Transverse colon (tissue), 4 donors: ENCODE data around the gene WWOX. TPM values are rescaled to one million over a fixed set of nuclear protein-coding genes. Genes with fewer than 3 reads are reported as not detected.

Experiments used
- DNase-seq: peaks from one replicate; pipeline ENCODE4 v3.0.0-alpha.2; 2019
- H3K27ac ChIP-seq, 4 donors: fragments of 200-600 bp; sonication (generic); 2 replicates each; pipeline ENCODE4 v1.5.1; 2016 to 2018; ENCODE audit warnings: inconsistent platforms in 4 of 4
- H3K27me3 ChIP-seq: fragments of 200-600 bp; sonication (generic); 2 replicates; pipeline ENCODE4 v1.5.1; 2017; ENCODE audit warnings: inconsistent platforms
- H3K36me3 ChIP-seq, 4 donors: fragments of 200-600 bp; sonication (generic); 2 replicates each; pipeline ENCODE4 v1.5.1; 2017 to 2019; ENCODE audit warnings: inconsistent platforms in 4 of 4
- H3K4me1 ChIP-seq, 4 donors: fragments of 200-600 bp; sonication (generic); 2 replicates each; pipeline ENCODE4 v1.5.1; 2017 to 2020; ENCODE audit warnings: inconsistent platforms in 4 of 4
- H3K4me3 ChIP-seq, 4 donors: fragments of 200-600 bp; sonication (generic); 1 replicate in 1 of 4; 2 replicates in 3 of 4; pipeline versions ENCODE4 v1.5.1 to v1.6.1; 2017 to 2019; ENCODE audit warnings: inconsistent platforms in 4 of 4
- H3K9me3 ChIP-seq, 2 donors: fragments of 200-600 bp; sonication (generic); 2 replicates each; pipeline ENCODE4 v1.5.1; 2017 to 2019; ENCODE audit warnings: inconsistent platforms in 2 of 2
- CTCF ChIP-seq, 5 experiments: fragments of 200-600 bp in 3 of 5; fragments of 450-650 bp in 2 of 5; sonication (generic) in 3 of 5; IDR thresholded peaks; 1 replicate in 2 of 5; 2 replicates in 3 of 5; pipeline ENCODE4 v1.5.1; 2016 to 2017; ENCODE audit warnings: antibody characterized with exemption in 5 of 5, inconsistent platforms in 3 of 5, mild to moderate bottlenecking in 2 of 5, moderate library complexity in 1 of 5
- EP300 ChIP-seq: sonication (generic); formaldehyde crosslinking; IDR thresholded peaks from one replicate; pipeline ENCODE4 v1.6.1; 2017; ENCODE audit warnings: antibody characterized with exemption, low read depth
- POLR2A ChIP-seq: fragments of 450-650 bp; IDR thresholded peaks from one replicate; pipeline ENCODE4 v1.6.1; 2016; ENCODE audit warnings: antibody characterized with exemption, mild to moderate bottlenecking, moderate library complexity
- POLR2AphosphoS5 ChIP-seq, 3 donors: sonication (generic); formaldehyde crosslinking; IDR thresholded peaks; one replicate each; pipeline ENCODE4 v1.6.1; 2016; ENCODE audit warnings: antibody characterized with exemption in 3 of 3
- WGBS, 2 donors: methylation state at CpG; one replicate each; pipeline ENCODE4 v1.1.5; 2018; ENCODE audit warnings: low coverage in 1 of 2; 5-methylcytosine and 5-hydroxymethylcytosine counted together
- in situ Hi-C, 4 donors: fragments of 200-750 bp; cut with MboI; loops; one replicate each; pipeline versions ENCODE4 v1.15.0 to v1.15.1; 2017; ENCODE audit warnings: low sequenced_read_pairs in 3 of 4, low pct_ligation_motif_present in 1 of 4, low pct_unique_long_range_greater_than_20kb in 1 of 4
- intact Hi-C: fragments of 100-400 bp; cut with DNase I; formaldehyde crosslinking; loops from one replicate; pipeline ENCODE4 v1.15.1; 2023; ENCODE audit warnings: low total_unique reads
- total RNA-seq, 4 donors: library from RNA; depleted of rRNA; stranded (reverse); fragments of >200 nt; gene quantifications; one replicate each; pipeline ENCODE4 v1.1.0, GENCODE V29; 2016

The WWOX gene
- total RNA-seq, 4 donors from 2014 or later = 11.2 to 53.8 (median 24.8) TPM

DNA sequence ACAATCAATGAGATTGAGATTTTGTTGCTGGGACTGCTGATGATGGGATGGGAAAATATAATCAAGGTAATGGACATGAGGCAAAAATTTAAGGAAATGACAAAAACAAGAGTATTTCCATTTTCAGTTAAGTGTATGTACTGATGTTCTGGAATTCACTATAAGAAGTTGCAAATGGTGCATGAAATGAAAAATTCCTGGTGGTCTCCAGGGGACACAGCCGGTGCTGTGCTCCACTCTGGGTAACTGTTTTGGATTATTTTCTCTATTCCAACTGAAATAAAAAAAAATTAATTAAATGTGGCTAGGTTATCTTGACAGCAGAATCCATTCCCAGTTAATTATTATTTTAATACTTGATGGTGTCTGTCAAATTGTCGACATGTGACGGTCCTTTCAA is 305.6 kb downstream of the WWOX start:
- Histone ChIP-seq H3K27me3 (no peaks in the 10 kb centered on the region), H3K36me3 (no peaks in the 10 kb centered on the region), H3K9me3 (no peaks in the 10 kb centered on the region), H3K4me1 (no peaks in the 10 kb centered on the region), H3K4me3 (no peak overlapping the region), H3K27ac (no peak overlapping the region)
- no peak for DNase-seq
- in situ Hi-C loops = no loop called here
- 97 to 100% methylated on average over 1 to 3 of the region's 3 CpGs for whole genome bisulfite sequencing, 2 donors
- intact Hi-C loops = no loop called here
- TF ChIP-seq EP300 (no peak), POLR2A (no peak), POLR2AphosphoS5 (IDR thresholded peaks at IDR 0.05) (no peak), CTCF (IDR thresholded peaks at IDR 0.05) (no peak)

- TF ChIP-seq POLR2A (no peak), CTCF (IDR thresholded peaks at IDR 0.05) (no peak), EP300 (no peak), POLR2AphosphoS5 (IDR thresholded peaks at IDR 0.05) (no peak)
- no peak overlapping the region for H3K27ac ChIP-seq
- no peaks in the 10 kb centered on the region for H3K27me3 ChIP-seq
- H3K36me3 ChIP-seq = no peaks in the 10 kb centered on the region
- intact Hi-C loops (no loop called here), in situ Hi-C loops (no loop called here)
- H3K4me3 ChIP-seq = no peak overlapping the region
- H3K9me3 ChIP-seq = no peaks in the 10 kb centered on the region
- no peaks in the 10 kb centered on the region for H3K4me1 ChIP-seq
- DNase-seq = no peak
- 94% methylated on average over 7 of the region's 7 CpGs for WGBS, 2 donors
Observed at GRCh38 chr16:78405833-78406232, 306.4 kb downstream of the WWOX start.

DNA sequence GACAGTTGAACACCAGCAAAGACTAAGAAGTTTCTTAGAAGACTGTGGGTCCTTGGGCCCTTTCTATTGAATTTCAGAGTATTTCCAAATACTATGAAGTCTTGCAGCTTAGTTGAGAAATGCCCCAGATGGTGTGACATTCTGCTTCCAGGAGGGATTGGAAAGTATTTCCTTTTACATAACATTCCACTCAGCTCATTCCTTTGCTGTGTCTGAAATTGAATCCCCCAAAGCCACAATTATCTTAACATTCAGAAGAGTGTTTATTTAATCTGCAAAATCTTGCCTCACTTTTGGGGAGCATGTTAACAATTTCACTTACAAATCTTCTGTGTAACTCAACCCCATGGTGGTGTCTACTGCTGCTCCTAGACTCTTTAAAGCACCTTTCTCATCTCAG is 307.7 kb downstream of the WWOX start:
- intact Hi-C loops (no loop called here), in situ Hi-C loops (no loop called here)
- H3K4me1 ChIP-seq = no peaks in the 10 kb centered on the region
- no peaks in the 10 kb centered on the region for H3K27me3 ChIP-seq
- no peak overlapping the region for H3K4me3 ChIP-seq
- no peaks in the 10 kb centered on the region for H3K36me3 ChIP-seq
- H3K9me3 ChIP-seq = no peaks in the 10 kb centered on the region
- H3K27ac ChIP-seq = peak overlapping the region in 1 of 4 donors; percentile 10
- TF ChIP-seq EP300 (no peak), POLR2AphosphoS5 (IDR thresholded peaks at IDR 0.05) (peak in 2 of 3 donors; percentile 35 to 55)
- DNase-seq = no peak

GRCh38 chr16:78413651-78414050 is 314.2 kb downstream of the WWOX start:
- in situ Hi-C loops = no loop called here
- Histone ChIP-seq H3K4me3 (no peak overlapping the region), H3K27me3 (no peaks in the 10 kb centered on the region), H3K9me3 (no peaks in the 10 kb centered on the region), H3K36me3 (no peaks in the 10 kb centered on the region), H3K27ac (no peak overlapping the region), H3K4me1 (no peaks in the 10 kb centered on the region)
- DNase-seq = no peak
- TF ChIP-seq POLR2AphosphoS5 (IDR thresholded peaks at IDR 0.05) (no peak), POLR2A (no peak)
- intact Hi-C loops = no loop called here
- WGBS, 2 donors = 100% methylated on average over 3 of the region's 3 CpGs; no CpG with 5 or more reads in 1 of the 2 donors

GRCh38 chr16:78415013-78415412 is 315.6 kb downstream of the WWOX start:
- TF ChIP-seq EP300 (no peak), POLR2AphosphoS5 (IDR thresholded peaks at IDR 0.05) (no peak), CTCF (IDR thresholded peaks at IDR 0.05) (no peak), POLR2A (no peak)

More at GRCh38 chr16:78415013-78415412, 315.6 kb downstream of the WWOX start:
- H3K9me3 ChIP-seq = no peaks in the 10 kb centered on the region
- H3K4me1 ChIP-seq = no peaks in the 10 kb centered on the region
- 94 to 95% methylated on average over 5 of the region's 5 CpGs for WGBS, 2 donors
- H3K27me3 ChIP-seq = no peaks in the 10 kb centered on the region
- in situ Hi-C loops (no loop called here), intact Hi-C loops (no loop called here)
- H3K4me3 ChIP-seq = no peak overlapping the region
- no peak overlapping the region for H3K27ac ChIP-seq
- no peaks in the 10 kb centered on the region for H3K36me3 ChIP-seq
- DNase-seq = no peak
